ENCODE results near the gene SYNDIG1. TPM values are rescaled to one million over a fixed set of nuclear protein-coding genes. Genes with fewer than 3 reads are reported as not detected.
A peak's percentile ranks its signal among the peaks of the same experiment; 100 is the strongest.

The SYNDIG1 gene
- total and polyA plus RNA-seq, 4 donors, result 23.9 to 46.4 (median 33.1) TPM

DNA sequence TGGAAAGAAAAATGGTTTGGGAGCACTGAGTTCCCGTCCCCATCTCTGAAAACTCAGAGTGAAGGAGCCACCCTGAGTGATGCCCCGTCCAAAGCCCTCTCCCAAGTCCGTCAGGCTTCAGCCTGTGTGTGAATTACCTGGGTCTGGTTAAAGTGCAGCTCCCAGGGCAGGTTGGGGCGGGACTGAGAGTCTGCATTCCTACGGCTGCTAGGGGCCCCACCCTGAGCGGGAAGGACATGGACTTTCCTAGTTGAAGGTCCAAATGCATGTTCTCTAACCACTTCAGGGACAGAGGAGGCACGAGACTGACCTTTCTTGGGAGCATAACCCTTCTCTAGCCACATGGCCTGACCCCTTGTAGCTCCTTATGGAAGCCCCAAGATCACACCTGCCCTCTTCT, 97.2 kb downstream of the SYNDIG1 start:
- H3K27me3 ChIP-seq (ENCODE audit: control insufficient read depth, insufficient read depth, low read length), result no peaks in the 10 kb centered on the region
- 92% methylated on average over 7 of the region's 7 CpGs for WGBS (ENCODE audit: insufficient coverage)
- H3K9me3 ChIP-seq (ENCODE audit: control insufficient read depth, insufficient read depth, low read length), result no peaks in the 10 kb centered on the region
- H3K27ac ChIP-seq (ENCODE audit: low read depth, low read length), result no peak overlapping the region
- H3K36me3 ChIP-seq (ENCODE audit: control insufficient read depth, insufficient read depth, low read length), result peaks cover 3% of the 10 kb centered on the region
- H3K4me1 ChIP-seq (ENCODE audit: control insufficient read depth, insufficient read depth, low read length), result peaks cover 3% of the 10 kb centered on the region
- no peak for DNase-seq (ENCODE audit: low read depth in 4 of 6, low spot score in 6 of 6)
- H3K4me3 ChIP-seq (ENCODE audit: low read depth, low read length), result no peak overlapping the region

DNA sequence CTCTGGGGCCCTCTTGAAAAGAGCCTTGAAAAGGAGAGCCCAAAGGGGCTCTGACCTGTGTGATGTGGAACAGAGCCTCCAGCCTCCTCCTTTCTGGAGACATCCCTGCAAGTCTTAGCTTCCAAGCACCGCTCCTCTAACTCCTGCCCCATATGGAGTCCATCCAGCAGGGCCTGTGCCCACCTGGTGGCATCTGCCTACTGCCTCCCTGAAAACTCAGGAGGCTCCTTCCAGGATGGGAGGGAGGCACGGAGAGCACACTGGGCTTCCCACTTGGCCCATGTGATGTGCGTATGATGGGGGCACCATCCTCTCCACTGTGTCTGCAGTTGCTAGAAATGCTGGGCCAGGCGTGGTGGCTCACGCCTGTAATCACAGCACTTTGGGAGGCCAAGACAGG, 98.1 kb downstream of the SYNDIG1 start:
- 98% methylated on average over 5 of the region's 5 CpGs for WGBS (ENCODE audit: insufficient coverage)
- Histone ChIP-seq H3K27ac (ENCODE audit: low read depth, low read length) (no peak overlapping the region), H3K27me3 (ENCODE audit: control insufficient read depth, insufficient read depth, low read length) (no peaks in the 10 kb centered on the region)

DNA sequence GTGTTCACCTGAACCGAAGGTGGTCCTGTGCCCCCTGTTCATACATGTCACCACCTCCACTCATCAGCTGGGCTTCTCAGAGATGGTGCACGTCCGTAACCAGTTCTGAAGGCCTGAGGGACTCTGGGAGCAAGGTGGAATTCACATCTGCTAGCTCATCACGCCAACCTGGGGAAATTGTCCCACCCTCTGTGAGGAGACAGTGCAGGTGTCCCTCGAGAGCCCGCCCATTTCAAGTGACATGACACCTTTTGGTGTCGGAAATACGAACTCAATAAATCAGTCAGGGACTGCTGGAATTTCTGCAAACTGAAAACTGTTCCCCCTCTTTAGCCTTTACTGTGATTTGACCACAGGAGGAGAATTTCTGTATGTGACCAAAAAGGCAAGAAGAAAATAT, 99.4 kb downstream of the SYNDIG1 start:
- no peak for DNase-seq (ENCODE audit: low read depth in 4 of 6, low spot score in 6 of 6)
- H3K27ac ChIP-seq (ENCODE audit: low read depth, low read length), result no peak overlapping the region
- peaks cover 3% of the 10 kb centered on the region for H3K4me1 ChIP-seq (ENCODE audit: control insufficient read depth, insufficient read depth, low read length)
- H3K9me3 ChIP-seq (ENCODE audit: control insufficient read depth, insufficient read depth, low read length), result no peaks in the 10 kb centered on the region
- WGBS (ENCODE audit: insufficient coverage), result 86% methylated on average over 7 of the region's 8 CpGs
- H3K4me3 ChIP-seq (ENCODE audit: low read depth, low read length), result no peak overlapping the region
- peaks cover 3% of the 10 kb centered on the region for H3K36me3 ChIP-seq (ENCODE audit: control insufficient read depth, insufficient read depth, low read length)
- no peaks in the 10 kb centered on the region for H3K27me3 ChIP-seq (ENCODE audit: control insufficient read depth, insufficient read depth, low read length)

More for the DNA sequence above, 98.1 kb downstream of the SYNDIG1 start:
- peaks cover 3% of the 10 kb centered on the region for H3K36me3 ChIP-seq (ENCODE audit: control insufficient read depth, insufficient read depth, low read length)
- H3K4me3 ChIP-seq (ENCODE audit: low read depth, low read length), result no peak overlapping the region
- peaks cover 3% of the 10 kb centered on the region for H3K4me1 ChIP-seq (ENCODE audit: control insufficient read depth, insufficient read depth, low read length)
- no peak for DNase-seq (ENCODE audit: low read depth in 4 of 6, low spot score in 6 of 6)
- no peaks in the 10 kb centered on the region for H3K9me3 ChIP-seq (ENCODE audit: control insufficient read depth, insufficient read depth, low read length)

DNA sequence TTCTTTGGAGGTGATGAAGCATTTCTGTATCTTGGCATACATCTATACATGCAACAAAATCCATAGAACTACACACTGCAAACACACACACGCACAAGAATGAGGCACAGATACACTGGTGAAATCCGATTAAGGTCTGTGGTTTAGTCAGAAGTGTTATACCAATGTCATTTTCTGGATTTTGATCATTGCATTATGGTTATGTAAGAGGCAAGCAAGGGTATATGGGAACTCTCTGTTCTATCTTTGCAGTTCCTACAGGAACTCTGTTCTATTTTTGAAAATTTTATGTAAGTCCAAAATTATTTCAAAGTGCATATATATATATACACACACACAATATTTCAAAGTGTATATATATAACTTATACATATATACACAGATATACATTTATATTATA, 101.7 kb downstream of the SYNDIG1 start:
- WGBS (ENCODE audit: insufficient coverage), result no CpG with 5 or more reads among the region's 2 CpGs
- no peak for DNase-seq (ENCODE audit: low read depth in 4 of 6, low spot score in 6 of 6)

DNA sequence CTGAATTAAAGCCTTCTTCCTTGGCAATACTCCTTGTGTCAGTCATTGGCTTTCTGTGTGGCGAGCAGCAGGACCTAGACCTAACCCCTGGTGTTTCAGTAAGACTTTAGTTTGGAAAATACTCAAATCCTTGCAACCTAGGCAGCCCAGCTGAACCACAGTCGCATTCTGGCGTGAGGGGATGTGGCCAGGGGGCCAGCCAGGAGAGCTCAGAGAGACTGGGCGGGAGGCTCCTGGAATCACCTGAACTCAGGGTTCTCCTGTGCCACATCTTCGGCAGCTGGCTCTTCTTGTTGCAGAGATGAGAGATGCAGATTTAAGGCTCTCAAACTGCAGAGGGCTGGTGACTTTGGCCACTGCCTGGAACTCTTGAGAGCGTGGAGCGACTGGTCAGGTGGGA, 102.7 kb downstream of the SYNDIG1 start:
- 98% methylated on average over 6 of the region's 7 CpGs for WGBS (ENCODE audit: insufficient coverage)
- Histone ChIP-seq H3K36me3 (ENCODE audit: control insufficient read depth, insufficient read depth, low read length) (peaks cover 3% of the 10 kb centered on the region), H3K27me3 (ENCODE audit: control insufficient read depth, insufficient read depth, low read length) (no peaks in the 10 kb centered on the region), H3K9me3 (ENCODE audit: control insufficient read depth, insufficient read depth, low read length) (no peaks in the 10 kb centered on the region), H3K27ac (ENCODE audit: low read depth, low read length) (no peak overlapping the region), H3K4me1 (ENCODE audit: control insufficient read depth, insufficient read depth, low read length) (peaks cover 3% of the 10 kb centered on the region), H3K4me3 (ENCODE audit: low read depth, low read length) (no peak overlapping the region)
- DNase-seq (ENCODE audit: low read depth in 4 of 6, low spot score in 6 of 6), result no peak

More for the DNA sequence above, 101.7 kb downstream of the SYNDIG1 start:
- no peaks in the 10 kb centered on the region for H3K9me3 ChIP-seq (ENCODE audit: control insufficient read depth, insufficient read depth, low read length)
- H3K27ac ChIP-seq (ENCODE audit: low read depth, low read length), result no peak overlapping the region
- H3K27me3 ChIP-seq (ENCODE audit: control insufficient read depth, insufficient read depth, low read length), result no peaks in the 10 kb centered on the region
- H3K4me3 ChIP-seq (ENCODE audit: low read depth, low read length), result no peak overlapping the region
- peaks cover 3% of the 10 kb centered on the region for H3K4me1 ChIP-seq (ENCODE audit: control insufficient read depth, insufficient read depth, low read length)
- H3K36me3 ChIP-seq (ENCODE audit: control insufficient read depth, insufficient read depth, low read length), result peaks cover 3% of the 10 kb centered on the region

DNA sequence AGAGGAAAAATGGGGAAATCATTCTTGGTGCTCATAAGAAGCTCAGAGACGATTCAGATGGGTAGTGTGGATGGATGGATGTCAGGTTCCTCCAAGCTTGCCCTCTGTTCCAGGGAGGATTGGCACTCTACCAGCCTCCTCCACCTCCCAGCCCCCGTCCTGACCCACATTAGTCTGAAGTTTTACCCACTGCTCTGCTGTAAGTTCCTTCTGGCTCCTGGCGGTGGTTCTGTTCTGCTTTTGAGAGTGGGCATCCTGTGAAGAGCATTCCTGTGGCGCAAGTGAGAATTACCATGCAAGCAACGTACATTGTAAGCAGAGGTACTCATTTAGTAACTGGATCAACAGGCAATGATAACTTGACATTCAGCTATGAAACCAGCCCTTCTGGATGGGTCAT, 103.4 kb downstream of the SYNDIG1 start:
- no peak overlapping the region for H3K4me3 ChIP-seq (ENCODE audit: low read depth, low read length)
- DNase-seq (ENCODE audit: low read depth in 4 of 6, low spot score in 6 of 6), result no peak
- WGBS (ENCODE audit: insufficient coverage), result 90% methylated on average over 3 of the region's 5 CpGs

DNA sequence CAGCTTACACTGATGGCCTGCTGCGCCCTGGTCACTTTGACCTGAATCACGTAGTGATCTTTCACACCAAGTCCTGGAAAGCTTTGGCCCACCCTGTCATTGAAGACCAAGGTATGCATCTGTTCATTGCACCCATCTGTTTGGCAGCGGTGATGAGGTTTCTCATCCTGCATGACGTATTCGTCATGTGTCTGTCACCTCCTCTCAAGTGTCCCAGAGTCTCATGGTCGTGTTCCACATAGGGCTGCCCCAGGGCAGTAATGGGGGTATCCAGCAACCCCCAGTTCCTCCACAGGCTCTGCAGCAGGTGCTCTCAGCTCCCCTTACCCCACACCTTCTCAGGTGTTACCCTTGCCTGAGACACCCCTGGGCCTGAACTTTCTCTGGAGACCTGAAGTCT, 104.1 kb downstream of the SYNDIG1 start:
- no peaks in the 10 kb centered on the region for H3K36me3 ChIP-seq (ENCODE audit: control insufficient read depth, insufficient read depth, low read length)
- WGBS (ENCODE audit: insufficient coverage), result 96% methylated on average over 6 of the region's 6 CpGs
- H3K27me3 ChIP-seq (ENCODE audit: control insufficient read depth, insufficient read depth, low read length), result no peaks in the 10 kb centered on the region
- H3K4me3 ChIP-seq (ENCODE audit: low read depth, low read length), result no peak overlapping the region
- H3K27ac ChIP-seq (ENCODE audit: low read depth, low read length), result no peak overlapping the region
- H3K4me1 ChIP-seq (ENCODE audit: control insufficient read depth, insufficient read depth, low read length), result no peaks in the 10 kb centered on the region
- H3K9me3 ChIP-seq (ENCODE audit: control insufficient read depth, insufficient read depth, low read length), result no peaks in the 10 kb centered on the region
- no peak for DNase-seq (ENCODE audit: low read depth in 4 of 6, low spot score in 6 of 6)

More for the DNA sequence above, 103.4 kb downstream of the SYNDIG1 start:
- Histone ChIP-seq H3K27me3 (ENCODE audit: control insufficient read depth, insufficient read depth, low read length) (no peaks in the 10 kb centered on the region), H3K4me1 (ENCODE audit: control insufficient read depth, insufficient read depth, low read length) (no peaks in the 10 kb centered on the region), H3K27ac (ENCODE audit: low read depth, low read length) (no peak overlapping the region), H3K9me3 (ENCODE audit: control insufficient read depth, insufficient read depth, low read length) (no peaks in the 10 kb centered on the region), H3K36me3 (ENCODE audit: control insufficient read depth, insufficient read depth, low read length) (no peaks in the 10 kb centered on the region)

DNA sequence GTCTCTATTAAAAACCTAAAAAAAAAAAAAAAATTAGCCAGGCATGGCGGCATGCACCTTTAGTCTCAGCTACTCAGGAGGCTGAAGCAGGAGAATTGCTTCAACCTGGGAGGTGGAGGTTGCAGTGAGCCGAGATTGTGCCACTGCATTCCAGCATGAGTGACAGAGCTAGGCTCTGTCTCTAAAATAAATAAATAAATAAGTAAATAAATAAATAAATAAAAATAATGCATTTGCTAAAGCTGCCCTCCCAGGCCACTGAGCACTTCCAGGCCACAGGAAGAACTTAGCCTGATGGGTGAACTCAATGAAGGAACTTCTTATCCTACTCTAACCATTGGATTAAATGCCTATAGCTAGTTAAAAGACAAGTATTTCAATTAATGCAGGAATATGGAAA, 104.9 kb downstream of the SYNDIG1 start:
- no peaks in the 10 kb centered on the region for H3K27me3 ChIP-seq (ENCODE audit: control insufficient read depth, insufficient read depth, low read length)

DNA sequence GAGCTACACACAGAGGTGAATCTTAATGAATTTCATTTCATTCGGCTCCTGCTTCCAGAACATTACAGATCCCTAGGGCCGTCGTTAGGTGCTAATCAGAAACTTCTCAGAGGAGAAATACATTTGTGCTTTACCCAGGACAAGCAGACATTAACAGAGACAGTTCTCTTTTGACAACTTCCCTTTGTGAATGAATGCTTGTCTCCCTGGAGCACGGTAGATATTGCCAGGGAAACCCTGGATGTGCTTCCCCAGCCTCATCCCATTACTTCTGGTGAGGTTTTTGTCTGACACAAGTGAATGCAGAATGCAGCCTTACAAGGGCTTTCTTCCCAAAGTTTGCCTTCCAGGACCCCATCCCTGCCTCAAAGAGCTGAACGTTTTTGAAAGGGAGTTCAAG, 105.4 kb downstream of the SYNDIG1 start:
- peak in 2 of 6 donors; percentile 22 to 55 for DNase-seq (ENCODE audit: low read depth in 4 of 6, low spot score in 6 of 6)
- H3K4me3 ChIP-seq (ENCODE audit: low read depth, low read length), result no peak overlapping the region
- H3K27me3 ChIP-seq (ENCODE audit: control insufficient read depth, insufficient read depth, low read length), result no peaks in the 10 kb centered on the region
- H3K27ac ChIP-seq (ENCODE audit: low read depth, low read length), result no peak overlapping the region
- WGBS (ENCODE audit: insufficient coverage), result 33% methylated on average over 3 of the region's 5 CpGs
- H3K4me1 ChIP-seq (ENCODE audit: control insufficient read depth, insufficient read depth, low read length), result peaks cover under 1% of the 10 kb centered on the region
- H3K36me3 ChIP-seq (ENCODE audit: control insufficient read depth, insufficient read depth, low read length), result no peaks in the 10 kb centered on the region
- H3K9me3 ChIP-seq (ENCODE audit: control insufficient read depth, insufficient read depth, low read length), result no peaks in the 10 kb centered on the region

More for the DNA sequence above, 104.9 kb downstream of the SYNDIG1 start:
- H3K4me3 ChIP-seq (ENCODE audit: low read depth, low read length), result no peak overlapping the region
- no peaks in the 10 kb centered on the region for H3K9me3 ChIP-seq (ENCODE audit: control insufficient read depth, insufficient read depth, low read length)
- no peak for DNase-seq (ENCODE audit: low read depth in 4 of 6, low spot score in 6 of 6)
- no peaks in the 10 kb centered on the region for H3K4me1 ChIP-seq (ENCODE audit: control insufficient read depth, insufficient read depth, low read length)
- no peaks in the 10 kb centered on the region for H3K36me3 ChIP-seq (ENCODE audit: control insufficient read depth, insufficient read depth, low read length)
- no peak overlapping the region for H3K27ac ChIP-seq (ENCODE audit: low read depth, low read length)
- 100% methylated on average over 1 of the region's 2 CpGs for WGBS (ENCODE audit: insufficient coverage)

DNA sequence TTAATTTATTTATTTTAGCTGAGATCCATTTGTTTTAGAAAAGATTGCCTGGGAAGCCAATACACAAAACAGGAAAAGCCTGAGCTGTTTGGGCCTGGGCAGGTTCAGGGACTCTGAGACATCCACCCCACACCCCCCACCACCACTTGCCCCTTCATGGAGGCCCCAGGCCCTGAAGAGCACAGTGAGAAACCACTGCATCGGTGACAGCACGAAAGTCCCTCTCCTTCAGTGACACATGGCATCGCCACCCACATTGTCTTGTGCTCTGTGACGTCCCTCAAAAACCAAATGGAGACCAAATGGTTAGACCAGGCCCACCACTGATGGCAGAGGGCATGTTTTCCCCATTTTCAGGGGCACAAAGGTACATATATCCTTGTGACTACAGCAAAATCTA, 106.4 kb downstream of the SYNDIG1 start:
- Histone ChIP-seq H3K9me3 (ENCODE audit: control insufficient read depth, insufficient read depth, low read length) (no peaks in the 10 kb centered on the region), H3K4me1 (ENCODE audit: control insufficient read depth, insufficient read depth, low read length) (peaks cover 4% of the 10 kb centered on the region), H3K27me3 (ENCODE audit: control insufficient read depth, insufficient read depth, low read length) (no peaks in the 10 kb centered on the region), H3K27ac (ENCODE audit: low read depth, low read length) (no peak overlapping the region), H3K36me3 (ENCODE audit: control insufficient read depth, insufficient read depth, low read length) (no peaks in the 10 kb centered on the region), H3K4me3 (ENCODE audit: low read depth, low read length) (no peak overlapping the region)
- WGBS (ENCODE audit: insufficient coverage), result 95% methylated on average over 4 of the region's 4 CpGs
- no peak for DNase-seq (ENCODE audit: low read depth in 4 of 6, low spot score in 6 of 6)

Data from spinal cord (tissue), 10 donors.